HepG2 (cell line): ENCODE measurements around the gene HPCAL1. TPM values are rescaled to one million over a fixed set of nuclear protein-coding genes. Genes with fewer than 3 reads are reported as not detected.

Experiments used
- ATAC-seq: fragments of 200-7000 bp; cut with Tn5 transposase; 3 replicates; pipeline ENCODE4 v1.9.1; 2020; ENCODE audit warnings: mild to moderate bottlenecking, moderate library complexity
- BruUV-seq: library from RNA; stranded (reverse); fragments of 400-500 nt; replicated peaks from 2 replicates; lab custom pipeline; 2021; lab: Mats Ljungman, UMichigan
- CTCF ChIA-PET: fragments of 300-600 bp; formaldehyde crosslinking; extraction: SDS; loops from one replicate; lab custom pipeline; 2021; ENCODE audit warnings: low total read pairs, inconsistent platforms, low intra/inter-chr PET ratio; lab: Yijun Ruan, JAX
- POLR2A ChIA-PET: fragments of 350-600 bp; sonication (Branson Sonifier 250); formaldehyde crosslinking; loops from one replicate; lab custom pipeline; 2020; ENCODE audit warnings: antibody characterized with exemption, inconsistent platforms; lab: Yijun Ruan, JAX
- DNase-seq: peaks from one replicate; pipeline ENCODE4 v3.0.0-alpha.2; 2015; ENCODE audit warnings: low spot score
- FAIRE-seq: peaks from 3 replicates; lab custom pipeline; 2011; peaks lifted over from hg19 to GRCh38; lab: Jason Lieb, UNC
- H2AFZ ChIP-seq: one replicate; pipeline ENCODE4 v1.6.1; 2011; ENCODE audit warnings: low read length, inconsistent platforms
- H3K27ac ChIP-seq: fragments of 300-600 bp; 3 replicates; pipeline ENCODE4 v1.8.0; 2011; ENCODE audit warnings: mixed run types, mild to moderate bottlenecking, mixed read lengths, low read length, inconsistent platforms; ENCODE audit not compliant: insufficient read depth; ENCODE audit errors: extremely low read length
- H3K27me3 ChIP-seq, 2 experiments: fragments of 200-600 bp in 1 of 2; 2 replicates in 1 of 2; 3 replicates in 1 of 2; pipeline versions ENCODE4 v1.6.0 to v1.8.0; 2011; ENCODE audit warnings: low read length in 2 of 2, mild to moderate bottlenecking in 2 of 2, moderate library complexity in 2 of 2, inconsistent platforms in 1 of 2; ENCODE audit not compliant: insufficient read depth in 2 of 2, control insufficient read depth in 1 of 2
- H3K36me3 ChIP-seq, 2 experiments: fragments of 200-600 bp in 1 of 2; replicated peaks in 1 of 2; 2 replicates in 1 of 2; 3 replicates in 1 of 2; pipeline versions ENCODE4 v1.5.1 to v1.8.0; 2011; ENCODE audit warnings: low read length in 2 of 2, inconsistent platforms in 1 of 2; ENCODE audit not compliant: insufficient read depth in 2 of 2, control insufficient read depth in 1 of 2
- H3K4me1 ChIP-seq: 2 replicates; pipeline ENCODE4 v1.5.1; 2012; ENCODE audit warnings: low read length, inconsistent platforms; ENCODE audit not compliant: insufficient read depth
- H3K4me2 ChIP-seq: 2 replicates; pipeline ENCODE4 v1.6.0; 2011; ENCODE audit warnings: low read depth, low read length, inconsistent platforms
- H3K4me3 ChIP-seq, 3 experiments: fragments of 200-600 bp in 1 of 3; sonication (generic), shearing (Covaris generic) in 1 of 3; replicated peaks in 1 of 3; 2 replicates each; pipeline ENCODE4 v1.5.1; 2011 to 2016; ENCODE audit warnings: low read length in 3 of 3, inconsistent platforms in 2 of 3, low read depth in 2 of 3, mild to moderate bottlenecking in 2 of 3, control low read depth in 1 of 3, mixed read lengths in 1 of 3; ENCODE audit not compliant: insufficient read depth in 1 of 3
- H3K79me2 ChIP-seq: one replicate; pipeline ENCODE4 v1.6.1; 2011; ENCODE audit warnings: low read length, inconsistent platforms; ENCODE audit not compliant: insufficient read depth
- H3K9ac ChIP-seq: 2 replicates; pipeline ENCODE4 v1.6.0; 2011; ENCODE audit warnings: mild to moderate bottlenecking, low read depth, low read length, inconsistent platforms; ENCODE audit not compliant: insufficient read depth
- H3K9me3 ChIP-seq: 2 replicates; pipeline ENCODE4 v1.5.1; 2012; ENCODE audit warnings: mild to moderate bottlenecking, low read length
- H4K20me1 ChIP-seq: 2 replicates; pipeline ENCODE4 v1.6.0; 2011; ENCODE audit warnings: inconsistent platforms, mild to moderate bottlenecking, low read length, moderate library complexity; ENCODE audit not compliant: insufficient read depth
- AKAP8 ChIP-seq: sonication (generic); formaldehyde crosslinking; IDR thresholded peaks from 2 replicates; pipeline ENCODE4 v1.5.1; 2020; ENCODE audit warnings: mild to moderate bottlenecking, missing genetic modification reagents
- ATF7 ChIP-seq, 2 experiments: fragments of 450-650 bp in 1 of 2; sonication (generic) in 1 of 2; formaldehyde crosslinking in 1 of 2; IDR thresholded peaks; 2 replicates each; pipeline versions ENCODE4 v1.4.0 to v1.6.1; 2016 to 2020; ENCODE audit warnings: antibody characterized with exemption in 1 of 2, mild to moderate bottlenecking in 1 of 2, missing genetic modification reagents in 1 of 2
- CBX2 ChIP-seq, 2 experiments: fragments of 200-600 bp in 1 of 2; sonication (generic); formaldehyde crosslinking in 1 of 2; IDR thresholded peaks; 2 replicates each; pipeline versions ENCODE4 v1.7.0 to v1.8.1; 2018 to 2022; ENCODE audit warnings: low read depth in 2 of 2, low read length in 1 of 2, mild to moderate bottlenecking in 1 of 2, missing genetic modification reagents in 1 of 2
- EP300 ChIP-seq, 3 experiments: sonication (generic) in 1 of 3; formaldehyde crosslinking in 1 of 3; IDR thresholded peaks; 2 replicates each; pipeline versions ENCODE4 v1.5.1 to v1.6.1; 2011 to 2020; ENCODE audit warnings: low read depth in 2 of 3, low read length in 2 of 3, borderline replicate concordance in 1 of 3, improper control_type of control experiment in 1 of 3, mild to moderate bottlenecking in 1 of 3, missing genetic modification reagents in 1 of 3, moderate library complexity in 1 of 3
- FOXA1 ChIP-seq, 2 experiments: fragments of 450-650 bp in 1 of 2; sonication (generic) in 1 of 2; formaldehyde crosslinking in 1 of 2; IDR thresholded peaks; 2 replicates each; pipeline versions ENCODE4 v1.4.0 to v1.6.1; 2016 to 2020; ENCODE audit warnings: missing genetic modification reagents in 1 of 2
- FOXP1 ChIP-seq, 2 experiments: fragments of 450-650 bp in 1 of 2; IDR thresholded peaks; 2 replicates each; pipeline ENCODE4 v1.6.1; 2017 to 2018; ENCODE audit warnings: antibody characterized with exemption in 1 of 2
- HNRNPL ChIP-seq: fragments of 200-400 bp; formaldehyde crosslinking; IDR thresholded peaks from 2 replicates; pipeline ENCODE4 v1.6.1; 2017; ENCODE audit warnings: mild to moderate bottlenecking, low read depth, low read length
- IKZF1 ChIP-seq: fragments of 450-650 bp; IDR thresholded peaks from 2 replicates; pipeline ENCODE4 v1.7.1; 2016
- KLF15 ChIP-seq: sonication (generic); formaldehyde crosslinking; IDR thresholded peaks from 2 replicates; pipeline ENCODE4 v1.8.1; 2023; ENCODE audit warnings: borderline replicate concordance, mild to moderate bottlenecking, inconsistent platforms, missing genetic modification reagents, mixed read lengths
- LCORL ChIP-seq, 2 experiments: fragments of 450-650 bp in 1 of 2; sonication (generic) in 1 of 2; formaldehyde crosslinking in 1 of 2; IDR thresholded peaks; 2 replicates each; pipeline versions ENCODE4 v1.5.0 to v1.6.1; 2017 to 2020; ENCODE audit warnings: antibody characterized with exemption in 1 of 2, missing genetic modification reagents in 1 of 2
- NCOA1 ChIP-seq: sonication (generic); formaldehyde crosslinking; IDR thresholded peaks from 2 replicates; pipeline ENCODE4 v1.9.0; 2021; ENCODE audit warnings: missing genetic modification reagents
- NFE2L1 ChIP-seq: sonication (generic); formaldehyde crosslinking; IDR thresholded peaks from 2 replicates; pipeline ENCODE4 v1.4.0; 2020; ENCODE audit warnings: missing genetic modification reagents, mild to moderate bottlenecking, borderline replicate concordance
- PHF20 ChIP-seq: sonication (generic); formaldehyde crosslinking; IDR thresholded peaks from 2 replicates; pipeline ENCODE4 v1.5.0; 2020; ENCODE audit warnings: mild to moderate bottlenecking, missing genetic modification reagents
- SALL1 ChIP-seq: sonication (generic); formaldehyde crosslinking; IDR thresholded peaks from 2 replicates; pipeline ENCODE4 v1.8.0; 2022; ENCODE audit warnings: mild to moderate bottlenecking, missing genetic modification reagents
- TRIM24 ChIP-seq: sonication (generic); formaldehyde crosslinking; IDR thresholded peaks from 2 replicates; pipeline ENCODE4 v1.8.0; 2022; ENCODE audit warnings: mild to moderate bottlenecking, missing genetic modification reagents
- ZBTB38 ChIP-seq: sonication (generic); formaldehyde crosslinking; IDR thresholded peaks from 2 replicates; pipeline ENCODE4 v1.5.1; 2020; ENCODE audit warnings: mild to moderate bottlenecking, missing genetic modification reagents
- ZNF224 ChIP-seq: sonication (generic); formaldehyde crosslinking; IDR thresholded peaks from 2 replicates; pipeline ENCODE4 v1.5.0; 2020; ENCODE audit warnings: mild to moderate bottlenecking, missing genetic modification reagents
- ZNF292 ChIP-seq: sonication (generic); formaldehyde crosslinking; IDR thresholded peaks from 2 replicates; pipeline ENCODE4 v1.8.1; 2022; ENCODE audit warnings: mild to moderate bottlenecking, low read depth, missing genetic modification reagents, borderline replicate concordance
- ZNF546 ChIP-seq: sonication (generic); formaldehyde crosslinking; conservative IDR thresholded peaks from 2 replicates; pipeline ENCODE4 v1.8.1; 2023; ENCODE audit warnings: mild to moderate bottlenecking, missing genetic modification reagents
- ZNF619 ChIP-seq: sonication (generic); formaldehyde crosslinking; IDR thresholded peaks from 2 replicates; pipeline ENCODE4 v1.4.0; 2020; ENCODE audit warnings: mild to moderate bottlenecking, missing genetic modification reagents
- WGBS: methylation state at CpG from one replicate; pipeline ENCODE4 v1.1.6; 2017; ENCODE audit warnings: low lambda C conversion rate; 5-methylcytosine and 5-hydroxymethylcytosine counted together
- in situ Hi-C: cut with HindIII; loops from 2 replicates; pipeline ENCODE4 v1.10.0; 2017; ENCODE audit warnings: low pct_unique_long_range_greater_than_20kb; ENCODE audit not compliant: extremely low pct_ligation_motif_present
- intact Hi-C: fragments of 100-400 bp; cut with micrococcal nuclease; formaldehyde crosslinking; loops from one replicate; pipeline ENCODE4 v1.10.0; 2022; ENCODE audit not compliant: unreplicated experiment
- polyA plus RNA-seq, 8 experiments: library from polyadenylated mRNA; depleted of rRNA in 3 of 8; stranded (reverse) in 7 of 8; unstranded in 1 of 8; fragments of >200 nt; fragmentation: Illumina TruSeq in 4 of 8; extraction: Trizol in 4 of 8; gene quantifications; 2 replicates each; pipeline versions ENCODE4 v1.2.1 to v1.2.3, GENCODE V29; 2011 to 2016; ENCODE audit warnings: low read depth in 4 of 8, missing spikeins in 1 of 8, mixed read lengths in 1 of 8; ENCODE audit not compliant: insufficient read depth in 1 of 8
- total RNA-seq, 5 experiments: library from RNA; depleted of rRNA; stranded (reverse); fragments of >200 nt; fragmentation: Illumina TruSeq; extraction: Trizol; gene quantifications; 2 replicates each; pipeline ENCODE4 v1.2.3, GENCODE V29; 2016; ENCODE audit warnings: low read depth in 1 of 5
- TF ChIP-seq, protein P1 (sequence below): fragments of 450-650 bp; IDR thresholded peaks from 2 replicates; pipeline ENCODE4 v1.6.1; 2016

Gene HPCAL1
- total and polyA plus RNA-seq, 2 of the 13 experiments (the other 11 are each of a cell fraction or from before 2014, with no cell fraction given): 29.5 to 29.9 TPM

GRCh38 chr2:10433264-10433946, 130.7 kb downstream of the HPCAL1 start:
- Histone ChIP-seq H3K4me2 (peak overlapping the region; percentile 67), H3K9ac (no peak overlapping the region), H4K20me1 (no peaks in the 10 kb centered on the region), H3K27ac (no peak overlapping the region), H2AFZ (no peak overlapping the region), H3K36me3 (no peaks in the 10 kb centered on the region), H3K9me3 (no peaks in the 10 kb centered on the region), H3K4me1 (peaks cover 55% of the 10 kb centered on the region), H3K79me2 (no peaks in the 10 kb centered on the region), H3K27me3 (peaks cover 10 to 49% of the 10 kb centered on the region in 2 experiments), H3K4me3 (peak overlapping the region in 1 of 3 experiments; percentile 57; a peak in 1 of 6 replicates)
- ChIA-PET CTCF (interaction anchor here (2.2 to 2.5 kb wide), 3 partner anchors 163 to 309 kb away, joined by 10 to 30 read pairs (median 22); no protein-coding TSS in a partner anchor), POLR2A (interaction anchor here (1.1 to 2.7 kb wide), 4 partner anchors 15 to 194 kb away, joined by 3 to 20 read pairs (median 5); partner anchors contain the start of genes HPCAL1 and ODC1)
- DNase-seq (no peak), FAIRE-seq (peak; percentile 94), ATAC-seq (no peak; the same call in 1 of the 3 replicates)
- BruUV-seq: no TSS peak
- in situ Hi-C loops (loop anchor here (25.0 kb wide), 1 partner anchor 621 kb away; no protein-coding TSS in a partner anchor), intact Hi-C loops (no loop called here)
- 60% methylated on average over 9 of the region's 10 CpGs for WGBS
- TF ChIP-seq ZNF546 (CRISPR knock-in tag) (0 out of 2 replicates have a peak, but pooled peaks have one; percentile 10), FOXA1 (IDR thresholded peaks at IDR 0.05) (peak; percentile 43; the same call in 1 of the 2 replicates), FOXA1 (CRISPR knock-in tag; IDR thresholded peaks at IDR 0.05) (no peak), ZNF292 (CRISPR knock-in tag) (no peak), TRIM24 (0 out of 2 replicates have a peak, but pooled peaks have one; percentile 61), ZNF224 (no peak), EP300 (IDR thresholded peaks at IDR 0.05; ENCODE audit: low read depth in 2 of 2, low read length in 2 of 2) (0 out of 4 replicates have a peak, but pooled peaks of 1 of the 2 experiments have one; percentile 32), EP300 (CRISPR knock-in tag; IDR thresholded peaks at IDR 0.05; ENCODE audit: borderline replicate concordance) (no peak), PHF20 (CRISPR knock-in tag) (0 out of 2 replicates have a peak, but pooled peaks have one; percentile 26), HNRNPL (peak; percentile 53; the same call in 1 of the 2 replicates), IKZF1 (peak; percentile 90; the same call in 1 of the 2 replicates), KLF15 (CRISPR knock-in tag) (no peak), ZNF619 (CRISPR knock-in tag) (0 out of 2 replicates have a peak, but pooled peaks have one; percentile 7), NFE2L1 (peak; percentile 25; the same call in 1 of the 2 replicates), CBX2 (IDR thresholded peaks at IDR 0.05; ENCODE audit: low read depth, low read length) (no peak), CBX2 (CRISPR knock-in tag; IDR thresholded peaks at IDR 0.05; ENCODE audit: low read depth) (no peak), LCORL (IDR thresholded peaks at IDR 0.05) (peak; percentile 39; the same call in 1 of the 2 replicates), LCORL (CRISPR knock-in tag; IDR thresholded peaks at IDR 0.05) (no peak), ZBTB38 (peak; percentile 27; the same call in 1 of the 2 replicates), ATF7 (IDR thresholded peaks at IDR 0.05) (peak; percentile 23; the same call in 1 of the 2 replicates), ATF7 (CRISPR knock-in tag; IDR thresholded peaks at IDR 0.05) (no peak), AKAP8 (CRISPR knock-in tag) (0 out of 2 replicates have a peak, but pooled peaks have one; percentile 35), SALL1 (CRISPR knock-in tag) (peak; percentile 5; the same call in 1 of the 2 replicates), FOXP1 (IDR thresholded peaks at IDR 0.05) (peak; percentile 48; the same call in 1 of the 2 replicates), FOXP1 (CRISPR knock-in tag; IDR thresholded peaks at IDR 0.05) (no peak), NCOA1 (no peak)
- TF ChIP-seq, protein P1, sequence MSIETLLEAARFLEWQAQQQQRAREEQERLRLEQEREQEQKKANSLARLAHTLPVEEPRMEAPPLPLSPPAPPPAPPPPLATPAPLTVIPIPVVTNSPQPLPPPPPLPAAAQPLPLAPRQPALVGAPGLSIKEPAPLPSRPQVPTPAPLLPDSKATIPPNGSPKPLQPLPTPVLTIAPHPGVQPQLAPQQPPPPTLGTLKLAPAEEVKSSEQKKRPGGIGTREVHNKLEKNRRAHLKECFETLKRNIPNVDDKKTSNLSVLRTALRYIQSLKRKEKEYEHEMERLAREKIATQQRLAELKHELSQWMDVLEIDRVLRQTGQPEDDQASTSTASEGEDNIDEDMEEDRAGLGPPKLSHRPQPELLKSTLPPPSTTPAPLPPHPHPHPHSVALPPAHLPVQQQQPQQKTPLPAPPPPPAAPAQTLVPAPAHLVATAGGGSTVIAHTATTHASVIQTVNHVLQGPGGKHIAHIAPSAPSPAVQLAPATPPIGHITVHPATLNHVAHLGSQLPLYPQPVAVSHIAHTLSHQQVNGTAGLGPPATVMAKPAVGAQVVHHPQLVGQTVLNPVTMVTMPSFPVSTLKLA: peak; percentile 73
